Activated CD8-positive, alpha-beta memory T cell treated with anti-CD3 and anti-CD28 coated beads, Interleukin-2, amount 10 ng/mL, durations not matched to agents 7 days and 5 days (primary cell): Measurements from ENCODE around the gene GDA. TPM values are rescaled to one million over a fixed set of nuclear protein-coding genes. Genes with fewer than 3 reads are reported as not detected.

Experiments used
- ATAC-seq: fragments of 150-1000 bp; cut with Tn5 transposase; one replicate; pipeline ENCODE4 v1.10.0; 2021; ENCODE audit warnings: moderate library complexity
- CTCF ChIA-PET: fragments of 350-600 bp; sonication (Branson Sonifier 250); formaldehyde crosslinking; loops from one replicate; lab custom pipeline; 2021; ENCODE audit warnings: antibody characterized with exemption; lab: Charles Lee
- DNase-seq: peaks from one replicate; pipeline ENCODE4 v3.0.0-alpha.2; 2020
- H3K27ac Mint-ChIP-seq: one replicate; pipeline ENCODE4 v1.8.0; 2021; ENCODE audit warnings: mild to moderate bottlenecking, mixed read lengths
- H3K27me3 Mint-ChIP-seq: one replicate; pipeline ENCODE4 v1.8.0; 2021; ENCODE audit warnings: mixed read lengths
- H3K36me3 Mint-ChIP-seq: one replicate; pipeline ENCODE4 v1.8.0; 2021; ENCODE audit warnings: mild to moderate bottlenecking, mixed read lengths
- H3K4me1 Mint-ChIP-seq: one replicate; pipeline ENCODE4 v1.8.0; 2021; ENCODE audit warnings: mixed read lengths
- H3K4me3 Mint-ChIP-seq: one replicate; pipeline ENCODE4 v1.8.0; 2021; ENCODE audit warnings: mild to moderate bottlenecking, moderate library complexity, mixed read lengths
- H3K9me3 Mint-ChIP-seq: one replicate; pipeline ENCODE4 v1.8.0; 2022; ENCODE audit warnings: low read depth, mixed read lengths
- total RNA-seq, 2 experiments: library from RNA; stranded (reverse); gene quantifications; one replicate each; pipeline ENCODE4 v1.2.3, GENCODE V29; 2021

Gene GDA
- total RNA-seq, 2 experiments from 2014 or later = not detected

GRCh38 chr9:72137697-72138365 lies 11.4 kb upstream of the GDA start:
- DNase-seq = no peak
- no peak for ATAC-seq
- Mint-ChIP-seq H3K27me3 (peaks cover 3% of the 10 kb centered on the region), H3K27ac (no peak overlapping the region), H3K4me3 (no peak overlapping the region), H3K9me3 (no peaks in the 10 kb centered on the region), H3K36me3 (no peaks in the 10 kb centered on the region), H3K4me1 (no peaks in the 10 kb centered on the region)
- CTCF ChIA-PET = interaction anchor here (0.6 kb wide), 1 partner anchor 357 kb away, joined by 3 read pairs; no protein-coding TSS in a partner anchor

GRCh38 chr9:72139226-72139625 lies 10.0 kb upstream of the GDA start:
- Mint-ChIP-seq H3K27me3 (peaks cover 3% of the 10 kb centered on the region), H3K27ac (no peak overlapping the region), H3K4me3 (no peak overlapping the region), H3K4me1 (no peaks in the 10 kb centered on the region), H3K9me3 (no peaks in the 10 kb centered on the region), H3K36me3 (no peaks in the 10 kb centered on the region)
- no peak for DNase-seq
- no peak for ATAC-seq
- CTCF ChIA-PET = no interaction called here

GRCh38 chr9:72140586-72140985 lies 8.7 kb upstream of the GDA start:
- Mint-ChIP-seq H3K36me3 (no peaks in the 10 kb centered on the region), H3K4me1 (no peaks in the 10 kb centered on the region), H3K4me3 (no peak overlapping the region), H3K27ac (no peak overlapping the region), H3K27me3 (peaks cover 3% of the 10 kb centered on the region), H3K9me3 (no peaks in the 10 kb centered on the region)
- DNase-seq (no peak), ATAC-seq (no peak)
- CTCF ChIA-PET = no interaction called here

- ATAC-seq (no peak), DNase-seq (no peak)
- H3K36me3 Mint-ChIP-seq = no peaks in the 10 kb centered on the region
- no peak overlapping the region for H3K4me3 Mint-ChIP-seq
- H3K27me3 Mint-ChIP-seq = peaks cover 3% of the 10 kb centered on the region
- CTCF ChIA-PET = no interaction called here
- H3K9me3 Mint-ChIP-seq = no peaks in the 10 kb centered on the region
- no peaks in the 10 kb centered on the region for H3K4me1 Mint-ChIP-seq
- no peak overlapping the region for H3K27ac Mint-ChIP-seq
These were observed 7.8 kb upstream of the GDA start for GRCh38 chr9:72141484-72141883.

GRCh38 chr9:72144756-72145492 lies 4.3 kb upstream of the GDA start:
- H3K4me1 Mint-ChIP-seq = peaks cover 4% of the 10 kb centered on the region
- DNase-seq (no peak), ATAC-seq (no peak)
- no peaks in the 10 kb centered on the region for H3K36me3 Mint-ChIP-seq
- H3K9me3 Mint-ChIP-seq = no peaks in the 10 kb centered on the region
- no peak overlapping the region for H3K4me3 Mint-ChIP-seq
- H3K27me3 Mint-ChIP-seq = peaks cover 26% of the 10 kb centered on the region
- CTCF ChIA-PET = no interaction called here
- no peak overlapping the region for H3K27ac Mint-ChIP-seq

GRCh38 chr9:72145733-72146505 lies 3.3 kb upstream of the GDA start:
- Mint-ChIP-seq H3K9me3 (no peaks in the 10 kb centered on the region), H3K27ac (no peak overlapping the region), H3K27me3 (peaks cover 36% of the 10 kb centered on the region), H3K36me3 (no peaks in the 10 kb centered on the region), H3K4me3 (no peak overlapping the region), H3K4me1 (peaks cover 4% of the 10 kb centered on the region)
- CTCF ChIA-PET = no interaction called here
- ATAC-seq (no peak), DNase-seq (no peak)

- Mint-ChIP-seq H3K4me1 (peaks cover 4% of the 10 kb centered on the region), H3K27me3 (peaks cover 37% of the 10 kb centered on the region), H3K9me3 (no peaks in the 10 kb centered on the region), H3K27ac (no peak overlapping the region), H3K36me3 (no peaks in the 10 kb centered on the region), H3K4me3 (no peak overlapping the region)
- CTCF ChIA-PET = no interaction called here
- ATAC-seq = no peak
- DNase-seq = no peak
These were observed 1.6 kb upstream of the GDA start for GRCh38 chr9:72147676-72148075.

- Mint-ChIP-seq H3K36me3 (no peaks in the 10 kb centered on the region), H3K4me3 (no peak overlapping the region), H3K27me3 (peaks cover 37% of the 10 kb centered on the region), H3K9me3 (no peaks in the 10 kb centered on the region), H3K4me1 (peaks cover 4% of the 10 kb centered on the region), H3K27ac (no peak overlapping the region)
- CTCF ChIA-PET = no interaction called here
- no peak for ATAC-seq
- no peak for DNase-seq
These were observed 887 bp downstream of the GDA start for GRCh38 chr9:72150127-72150526.

- H3K4me1 Mint-ChIP-seq = peaks cover 4% of the 10 kb centered on the region
- H3K4me3 Mint-ChIP-seq = no peak overlapping the region
- CTCF ChIA-PET = no interaction called here
- H3K27ac Mint-ChIP-seq = no peak overlapping the region
- H3K27me3 Mint-ChIP-seq = peaks cover 37% of the 10 kb centered on the region
- DNase-seq (no peak), ATAC-seq (no peak)
- H3K9me3 Mint-ChIP-seq = no peaks in the 10 kb centered on the region
- H3K36me3 Mint-ChIP-seq = no peaks in the 10 kb centered on the region
These were observed 1.4 kb downstream of the GDA start for GRCh38 chr9:72150661-72151060.

- DNase-seq (no peak), ATAC-seq (no peak)
- H3K4me1 Mint-ChIP-seq = peaks cover 4% of the 10 kb centered on the region
- no peaks in the 10 kb centered on the region for H3K36me3 Mint-ChIP-seq
- no peak overlapping the region for H3K4me3 Mint-ChIP-seq
- H3K27me3 Mint-ChIP-seq = peaks cover 37% of the 10 kb centered on the region
- CTCF ChIA-PET = no interaction called here
- H3K27ac Mint-ChIP-seq = no peak overlapping the region
- H3K9me3 Mint-ChIP-seq = no peaks in the 10 kb centered on the region
These were observed 1.9 kb downstream of the GDA start for GRCh38 chr9:72151104-72151503.

GRCh38 chr9:72154468-72155285 lies 5.4 kb downstream of the GDA start:
- CTCF ChIA-PET = no interaction called here
- Mint-ChIP-seq H3K4me3 (no peak overlapping the region), H3K27me3 (peaks cover 16% of the 10 kb centered on the region), H3K9me3 (no peaks in the 10 kb centered on the region), H3K4me1 (no peaks in the 10 kb centered on the region), H3K36me3 (no peaks in the 10 kb centered on the region), H3K27ac (no peak overlapping the region)
- DNase-seq (no peak), ATAC-seq (no peak)

GRCh38 chr9:72155301-72155700 lies 6.1 kb downstream of the GDA start:
- CTCF ChIA-PET = no interaction called here
- H3K27ac Mint-ChIP-seq = no peak overlapping the region
- H3K9me3 Mint-ChIP-seq = no peaks in the 10 kb centered on the region
- H3K4me3 Mint-ChIP-seq = no peak overlapping the region
- no peaks in the 10 kb centered on the region for H3K4me1 Mint-ChIP-seq
- ATAC-seq (no peak), DNase-seq (no peak)
- no peaks in the 10 kb centered on the region for H3K36me3 Mint-ChIP-seq
- peaks cover 10% of the 10 kb centered on the region for H3K27me3 Mint-ChIP-seq

- CTCF ChIA-PET = no interaction called here
- no peak overlapping the region for H3K4me3 Mint-ChIP-seq
- no peak overlapping the region for H3K27ac Mint-ChIP-seq
- H3K36me3 Mint-ChIP-seq = no peaks in the 10 kb centered on the region
- DNase-seq (no peak), ATAC-seq (no peak)
- H3K9me3 Mint-ChIP-seq = no peaks in the 10 kb centered on the region
- H3K27me3 Mint-ChIP-seq = no peaks in the 10 kb centered on the region
- H3K4me1 Mint-ChIP-seq = no peaks in the 10 kb centered on the region
These were observed 7.3 kb downstream of the GDA start for GRCh38 chr9:72156586-72156985.
